GM19240 (cell line): ENCODE results near the gene ROBO3.

Experiments
- DNase-seq: peaks from one replicate; pipeline ENCODE4 v3.0.0; 2011; ENCODE audit warnings: low spot score; ENCODE audit not compliant: insufficient read length

ROBO3 gene

GRCh38 chr11:124865181-124865901, at the start of gene ROBO3:
Gene ROBO3 (plus strand): TSS chr11:124865432. CDS start chr11:124865578, 146 bp downstream.
- DNase-seq = no peak

- no peak for DNase-seq
Observed at GRCh38 chr11:124817036-124817435, 48.2 kb upstream of the ROBO3 start.

- no peak for DNase-seq
Observed at GRCh38 chr11:124821995-124822730, 43.1 kb upstream of the ROBO3 start.

GRCh38 chr11:124823512-124824376, 41.5 kb upstream of the ROBO3 start:
- DNase-seq = no peak

- DNase-seq = no peak
Observed at GRCh38 chr11:124825876-124826275, 39.4 kb upstream of the ROBO3 start.

GRCh38 chr11:124829986-124830385, 35.2 kb upstream of the ROBO3 start:
- DNase-seq = no peak

- DNase-seq = no peak
Observed at GRCh38 chr11:124830749-124831148, 34.5 kb upstream of the ROBO3 start.

- no peak for DNase-seq
Observed at GRCh38 chr11:124831897-124832296, 33.3 kb upstream of the ROBO3 start.

GRCh38 chr11:124832571-124832970, 32.7 kb upstream of the ROBO3 start:
- no peak for DNase-seq

- DNase-seq = no peak
Observed at GRCh38 chr11:124834526-124835180, 30.6 kb upstream of the ROBO3 start.

- DNase-seq = no peak
Observed at GRCh38 chr11:124835918-124836317, 29.3 kb upstream of the ROBO3 start.

- DNase-seq = no peak
Observed at GRCh38 chr11:124837491-124837856, 27.8 kb upstream of the ROBO3 start.

GRCh38 chr11:124838805-124839127, 26.5 kb upstream of the ROBO3 start:
- DNase-seq = no peak

- DNase-seq = no peak
Observed at GRCh38 chr11:124839128-124839971, 25.9 kb upstream of the ROBO3 start.

- no peak for DNase-seq
Observed at GRCh38 chr11:124839972-124840621, 25.1 kb upstream of the ROBO3 start.

GRCh38 chr11:124840666-124841065, 24.6 kb upstream of the ROBO3 start:
- no peak for DNase-seq

- no peak for DNase-seq
Observed at GRCh38 chr11:124841201-124841600, 24.0 kb upstream of the ROBO3 start.

GRCh38 chr11:124841840-124842239, 23.4 kb upstream of the ROBO3 start:
- DNase-seq = no peak

- DNase-seq = no peak
Observed at GRCh38 chr11:124842305-124842704, 22.9 kb upstream of the ROBO3 start.

- no peak for DNase-seq
Observed at GRCh38 chr11:124843616-124843910, 21.7 kb upstream of the ROBO3 start.
